T-cell (primary cell): ENCODE results near the gene AGAP9. TPM values are rescaled to one million over a fixed set of nuclear protein-coding genes. Genes with fewer than 3 reads are reported as not detected.
A peak's percentile ranks its signal among the peaks of the same experiment; 100 is the strongest.
"Not testable (repeated sequence)": the region's sequence is repeated elsewhere in the genome, so short reads cannot be mapped to it uniquely, and the experiment has no call there.

Experiments
- ATAC-seq, 4 experiments: fragments of 200-7000 bp in 3 of 4; fragments of 150-1000 bp in 1 of 4; cut with Tn5 transposase; replicated peaks in 1 of 4; 1 replicate in 3 of 4; 2 replicates in 1 of 4; pipeline ENCODE4 v1.10.0; 2021; ENCODE audit warnings: moderate library complexity in 3 of 4, mild to moderate bottlenecking in 2 of 4, moderate number of reproducible peaks in 1 of 4
- CTCF ChIA-PET, 2 donors: fragments of 300-600 bp; sonication (Branson Sonifier 250); formaldehyde crosslinking; loops; one replicate each; lab custom pipeline; 2022; ENCODE audit warnings: antibody characterized with exemption in 2 of 2; lab: Charles Lee
- POLR2A ChIA-PET, 2 donors: fragments of 300-600 bp; sonication (Branson Sonifier 250); formaldehyde crosslinking; loops; one replicate each; lab custom pipeline; 2022; ENCODE audit warnings: antibody characterized with exemption in 2 of 2; lab: Charles Lee
- DNase-seq, 35 experiments: peaks; one replicate each; pipeline versions ENCODE4 v3.0.0 to v3.0.0-alpha.2; 2013 to 2023
- H3K27ac ChIP-seq: one replicate; pipeline ENCODE4 v1.5.1; 2013; ENCODE audit warnings: low read length
- H3K27me3 ChIP-seq, 2 experiments: replicated peaks in 1 of 2; 1 replicate in 1 of 2; 2 replicates in 1 of 2; pipeline versions ENCODE4 v1.6.1 to v1.7.0; 2013; ENCODE audit warnings: low read length in 1 of 2, mixed read lengths in 1 of 2; ENCODE audit not compliant: control insufficient read depth in 2 of 2, insufficient read depth in 2 of 2; ENCODE audit errors: extremely low read depth in 1 of 2
- H3K36me3 ChIP-seq, 2 donors: 1 replicate in 1 of 2; 2 replicates in 1 of 2; pipeline versions ENCODE4 v1.6.1 to v1.7.0; 2013; ENCODE audit warnings: low read length in 1 of 2; ENCODE audit not compliant: control insufficient read depth in 2 of 2, insufficient read depth in 1 of 2; ENCODE audit errors: extremely low read depth in 1 of 2
- H3K4me1 ChIP-seq, 2 experiments: 1 replicate in 1 of 2; 2 replicates in 1 of 2; pipeline versions ENCODE4 v1.6.1 to v1.7.0; 2013; ENCODE audit warnings: low read length in 2 of 2, mixed read lengths in 1 of 2; ENCODE audit not compliant: insufficient read depth in 2 of 2, control insufficient read depth in 1 of 2; ENCODE audit errors: extremely low read depth in 1 of 2
- H3K4me3 ChIP-seq, 2 donors: 1 replicate in 1 of 2; 2 replicates in 1 of 2; pipeline versions ENCODE4 v1.5.1 to v1.7.0; 2013; ENCODE audit warnings: mild to moderate bottlenecking in 2 of 2, low read length in 1 of 2, moderate library complexity in 1 of 2; ENCODE audit not compliant: control insufficient read depth in 1 of 2; ENCODE audit errors: extremely low read depth in 1 of 2
- H3K9me3 ChIP-seq: 2 replicates; pipeline ENCODE4 v1.7.0; 2013
- H3K27ac Mint-ChIP-seq, 2 donors: one replicate each; pipeline ENCODE4 v1.8.0; 2020 to 2021; ENCODE audit warnings: mild to moderate bottlenecking in 2 of 2, mixed read lengths in 2 of 2
- H3K27me3 Mint-ChIP-seq, 2 donors: one replicate each; pipeline ENCODE4 v1.8.0; 2021 to 2022; ENCODE audit warnings: mixed read lengths in 2 of 2
- H3K36me3 Mint-ChIP-seq: one replicate; pipeline ENCODE4 v1.8.0; 2021; ENCODE audit warnings: mixed read lengths
- H3K4me1 Mint-ChIP-seq, 3 donors: one replicate each; pipeline ENCODE4 v1.8.0; 2020 to 2022; ENCODE audit warnings: mixed read lengths in 3 of 3, mild to moderate bottlenecking in 1 of 3
- H3K4me3 Mint-ChIP-seq, 3 donors: one replicate each; pipeline ENCODE4 v1.8.0; 2020 to 2022; ENCODE audit warnings: mild to moderate bottlenecking in 3 of 3, mixed read lengths in 3 of 3, moderate library complexity in 3 of 3
- H3K9me3 Mint-ChIP-seq, 3 donors: one replicate each; pipeline ENCODE4 v1.8.0; 2020 to 2022; ENCODE audit warnings: mixed read lengths in 3 of 3
- WGBS: methylation state at CpG from one replicate; pipeline ENCODE4 v1.1.5; 2013; ENCODE audit warnings: missing lambda C conversion rate; ENCODE audit not compliant: insufficient coverage; 5-methylcytosine and 5-hydroxymethylcytosine counted together
- total RNA-seq, 35 experiments: library from RNA in 6 of 35; stranded (reverse) in 6 of 35; fragments of 120-200 nt in 1 of 35; gene quantifications; one replicate each; pipeline versions ENCODE4 v1.2.1 to v1.2.4 and lab custom pipeline; 2013 to 2026

The AGAP9 gene
- total RNA-seq, 5 donors from 2014 or later (not counting 1 experiment from before 2014, with no cell fraction given): 7.3 to 13.1 (median 8.8) TPM

GRCh38 chr10:47461261-47461687, 62.2 kb downstream of the AGAP9 start:
- peak overlapping the region in 1 of 3 donors; percentile 46 for H3K4me3 Mint-ChIP-seq
- DNase-seq: peak in 1 of 35 experiments; percentile 15

GRCh38 chr10:47458466-47459154, 64.8 kb downstream of the AGAP9 start:
- Histone ChIP-seq H3K27me3 (peaks cover 0 to 20% of the 10 kb centered on the region in 2 experiments), H3K36me3 (no peaks in the 10 kb centered on the region), H3K27ac (no peak overlapping the region), H3K4me1 (no peaks in the 10 kb centered on the region), H3K9me3 (no peaks in the 10 kb centered on the region), H3K4me3 (no peak overlapping the region)
- 91% methylated on average over 1 of the region's 4 CpGs for WGBS
- DNase-seq (no peak), ATAC-seq (no peak)
- CTCF ChIA-PET: no interaction called here
- no peak overlapping the region for H3K27ac Mint-ChIP-seq
- POLR2A ChIA-PET: no interaction called here
- peaks cover 0 to 4% (median 0%) of the 10 kb centered on the region in 3 donors for H3K4me1 Mint-ChIP-seq
- H3K4me3 Mint-ChIP-seq: no peak overlapping the region
- H3K27me3 Mint-ChIP-seq: peaks cover 4 to 11% of the 10 kb centered on the region in 2 donors
- H3K36me3 Mint-ChIP-seq: no peaks in the 10 kb centered on the region
- no peaks in the 10 kb centered on the region for H3K9me3 Mint-ChIP-seq

More at GRCh38 chr10:47461261-47461687, 62.2 kb downstream of the AGAP9 start:
- H3K4me1 ChIP-seq, H3K27ac Mint-ChIP-seq, H3K27me3 Mint-ChIP-seq, H3K27me3 ChIP-seq, H3K9me3 Mint-ChIP-seq, H3K4me1 Mint-ChIP-seq, H3K36me3 Mint-ChIP-seq, H3K4me3 ChIP-seq, CTCF ChIA-PET, H3K9me3 ChIP-seq, H3K27ac ChIP-seq, H3K36me3 ChIP-seq, POLR2A ChIA-PET: not testable (repeated sequence)
- peak; percentile 56 to 87 (median 72) for ATAC-seq
- WGBS: no CpG with 5 or more reads among the region's 37 CpGs

GRCh38 chr10:47457826-47458225, 65.6 kb downstream of the AGAP9 start:
- DNase-seq (no peak), ATAC-seq (no peak)
- H3K27ac Mint-ChIP-seq: no peak overlapping the region
- H3K9me3 Mint-ChIP-seq: no peaks in the 10 kb centered on the region
- H3K4me3 Mint-ChIP-seq: no peak overlapping the region
- Histone ChIP-seq H3K4me3 (no peak overlapping the region), H3K36me3 (no peaks in the 10 kb centered on the region), H3K4me1 (no peaks in the 10 kb centered on the region), H3K27me3 (peaks cover 0 to 23% of the 10 kb centered on the region in 2 experiments), H3K27ac (no peak overlapping the region), H3K9me3 (no peaks in the 10 kb centered on the region)
- ChIA-PET POLR2A (no interaction called here), CTCF (no interaction called here)
- peaks cover 0 to 4% (median 0%) of the 10 kb centered on the region in 3 donors for H3K4me1 Mint-ChIP-seq
- H3K36me3 Mint-ChIP-seq: no peaks in the 10 kb centered on the region
- peaks cover 4 to 14% of the 10 kb centered on the region in 2 donors for H3K27me3 Mint-ChIP-seq
- WGBS: 67% methylated on average over 1 of the region's 1 CpG

- Histone ChIP-seq H3K36me3 (no peaks in the 10 kb centered on the region), H3K4me1 (no peaks in the 10 kb centered on the region), H3K27ac (no peak overlapping the region), H3K4me3 (no peak overlapping the region), H3K27me3 (peaks cover 0 to 27% of the 10 kb centered on the region in 2 experiments), H3K9me3 (no peaks in the 10 kb centered on the region)
- ATAC-seq: no peak
- Mint-ChIP-seq H3K36me3 (no peaks in the 10 kb centered on the region), H3K4me1 (peaks cover 0 to 4% (median 0%) of the 10 kb centered on the region in 3 donors), H3K27ac (no peak overlapping the region), H3K9me3 (no peaks in the 10 kb centered on the region), H3K27me3 (peaks cover 4 to 14% of the 10 kb centered on the region in 2 donors), H3K4me3 (no peak overlapping the region)
- CTCF ChIA-PET: no interaction called here
- POLR2A ChIA-PET: no interaction called here
- WGBS: no CpG with 5 or more reads among the region's 1 CpG
- no peak for DNase-seq
Measured at GRCh38 chr10:47457528-47457820, 66.0 kb downstream of the AGAP9 start.

GRCh38 chr10:47456794-47457527, 66.5 kb downstream of the AGAP9 start:
- Mint-ChIP-seq H3K9me3 (no peaks in the 10 kb centered on the region), H3K4me3 (no peak overlapping the region), H3K4me1 (peaks cover 0 to 4% (median 0%) of the 10 kb centered on the region in 3 donors), H3K27ac (no peak overlapping the region), H3K36me3 (no peaks in the 10 kb centered on the region), H3K27me3 (peaks cover 4 to 14% of the 10 kb centered on the region in 2 donors)
- DNase-seq: no peak
- Histone ChIP-seq H3K4me3 (no peak overlapping the region), H3K27me3 (peaks cover 0 to 32% of the 10 kb centered on the region in 2 experiments), H3K4me1 (no peaks in the 10 kb centered on the region), H3K36me3 (no peaks in the 10 kb centered on the region), H3K27ac (no peak overlapping the region), H3K9me3 (no peaks in the 10 kb centered on the region)
- 84% methylated on average over 5 of the region's 6 CpGs for WGBS
- no peak for ATAC-seq
- POLR2A ChIA-PET: no interaction called here
- CTCF ChIA-PET: no interaction called here

- no peak for ATAC-seq
- ChIA-PET POLR2A (no interaction called here), CTCF (no interaction called here)
- no peak overlapping the region for H3K4me3 Mint-ChIP-seq
- WGBS: 89% methylated on average over 6 of the region's 8 CpGs
- no peak overlapping the region for H3K27ac Mint-ChIP-seq
- H3K4me3 ChIP-seq: no peak overlapping the region
- no peaks in the 10 kb centered on the region for H3K36me3 Mint-ChIP-seq
- no peak for DNase-seq
- H3K9me3 ChIP-seq: no peaks in the 10 kb centered on the region
- no peak overlapping the region for H3K27ac ChIP-seq
- H3K36me3 ChIP-seq: no peaks in the 10 kb centered on the region
- H3K27me3 Mint-ChIP-seq: peaks cover 4 to 14% of the 10 kb centered on the region in 2 donors
- peaks cover 0 to 35% of the 10 kb centered on the region in 2 experiments for H3K27me3 ChIP-seq
- no peaks in the 10 kb centered on the region for H3K9me3 Mint-ChIP-seq
- H3K4me1 ChIP-seq: no peaks in the 10 kb centered on the region
- peaks cover 0 to 4% (median 0%) of the 10 kb centered on the region in 3 donors for H3K4me1 Mint-ChIP-seq
Measured at GRCh38 chr10:47456079-47456785, 67.2 kb downstream of the AGAP9 start.
